Embryonic facial prominence (tissue), 1 donor: ENCODE results near the gene ZNF446.
A peak's percentile ranks its signal among the peaks of the same experiment; 100 is the strongest.
"Not testable (repeated sequence)": the region's sequence is repeated elsewhere in the genome, so short reads cannot be mapped to it uniquely, and the experiment has no call there.

Experiments
- DNase-seq: peaks from one replicate; pipeline ENCODE4 v3.0.0-alpha.2; 2016; ENCODE audit errors: extremely low spot score

ZNF446 gene

DNA sequence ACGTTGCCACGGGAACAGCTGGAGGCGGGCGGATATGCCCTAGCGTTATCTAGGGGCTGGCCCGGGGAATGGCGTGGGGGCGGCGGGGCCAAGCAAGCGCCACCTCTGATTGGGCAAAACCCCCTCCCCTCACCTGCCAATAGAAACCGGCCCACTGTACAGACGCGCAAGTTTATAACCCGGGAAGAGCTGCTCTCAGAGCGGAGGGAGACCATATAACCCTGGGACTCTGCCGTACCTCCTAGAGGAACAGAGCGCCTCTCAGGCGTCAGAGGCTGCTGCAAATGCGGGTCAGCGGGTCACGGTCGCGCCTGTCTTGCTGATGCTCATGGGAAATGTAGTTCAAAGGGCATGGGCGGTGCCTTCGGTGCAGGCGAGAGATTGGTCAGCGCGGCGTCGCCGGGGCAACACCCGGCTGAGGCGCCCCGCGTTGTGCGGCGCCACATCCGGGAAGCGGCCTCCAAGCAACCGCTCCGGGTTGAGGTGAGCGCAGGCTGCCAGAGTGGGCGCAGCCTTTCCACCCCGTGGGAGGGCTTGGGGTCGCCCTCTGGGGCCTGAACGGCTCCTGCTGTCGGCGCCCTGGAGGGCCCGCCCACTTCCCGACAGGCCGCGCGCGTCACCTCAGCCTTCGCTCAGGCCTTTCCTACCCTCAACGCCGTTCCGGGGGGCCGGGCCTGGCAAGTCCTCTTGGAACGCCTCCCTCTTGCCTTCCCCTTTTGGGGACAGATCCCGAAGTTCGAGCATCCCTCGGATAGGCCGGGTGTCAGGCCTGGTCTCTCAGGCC is at the start of gene ZNF446:
Gene ZNF446 (plus strand): TSS at position 639 of the 784 bp plus-strand sequence. CDS start 867 bp downstream, outside the sequence.
- DNase-seq: peak; percentile 90

DNA sequence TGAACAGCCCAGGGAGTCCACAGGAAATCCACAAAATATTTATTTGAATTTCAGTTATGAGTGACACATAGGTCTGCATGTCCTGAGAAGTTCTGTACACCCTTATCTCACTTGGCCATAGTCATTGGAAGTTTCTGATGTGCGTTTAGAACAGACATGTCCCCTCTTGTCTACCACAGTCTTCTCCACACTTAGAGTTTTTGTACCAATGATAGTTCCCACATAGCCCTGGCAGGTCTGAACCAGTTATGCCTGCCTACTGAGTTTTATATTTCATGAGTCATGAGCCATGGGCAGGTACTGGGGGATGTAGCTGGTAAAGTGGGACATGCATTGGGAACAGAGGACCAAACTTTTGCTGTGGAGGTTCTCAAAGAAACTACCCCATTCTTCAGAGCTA is 47.5 kb upstream of the ZNF446 start:
- DNase-seq: no peak

DNA sequence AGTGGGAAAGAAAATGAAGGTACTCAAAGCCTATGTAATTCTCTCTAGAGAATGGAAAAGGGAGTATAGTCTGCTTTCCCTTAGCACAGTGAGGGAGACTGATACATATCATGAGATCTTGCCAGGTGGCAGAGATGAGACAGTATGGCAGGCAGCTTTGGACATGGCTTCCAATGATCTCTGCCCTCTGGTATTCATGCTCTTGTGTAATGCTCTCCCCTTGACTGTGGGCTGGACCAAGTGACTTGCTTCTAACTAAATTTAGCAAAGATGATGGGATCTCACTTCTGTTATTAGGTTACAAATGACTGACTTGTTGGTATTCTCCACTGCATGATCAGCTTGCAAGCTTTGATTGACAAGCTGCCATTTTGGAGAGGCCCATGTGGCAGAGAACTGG is 46.4 kb upstream of the ZNF446 start:
- DNase-seq: no peak

DNA sequence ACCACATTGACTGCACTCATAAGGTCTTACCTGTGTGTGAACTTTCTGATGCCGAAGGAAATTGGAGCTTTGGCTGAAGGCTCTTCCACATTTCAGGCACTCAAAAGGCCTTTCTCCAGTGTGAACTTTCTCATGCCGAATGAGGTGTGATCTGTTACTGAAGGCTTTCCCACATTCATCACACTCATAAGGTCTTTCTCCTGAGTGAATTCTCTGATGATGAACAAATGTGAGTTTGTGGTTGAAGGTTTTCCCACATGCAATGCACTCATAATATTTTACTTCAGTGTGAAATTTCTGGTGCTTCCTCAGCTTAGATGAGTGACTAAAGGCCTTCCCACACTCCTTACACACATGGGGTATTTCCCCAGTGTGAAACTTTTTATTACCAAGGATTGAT is 41.9 kb upstream of the ZNF446 start:
- no peak for DNase-seq

DNA sequence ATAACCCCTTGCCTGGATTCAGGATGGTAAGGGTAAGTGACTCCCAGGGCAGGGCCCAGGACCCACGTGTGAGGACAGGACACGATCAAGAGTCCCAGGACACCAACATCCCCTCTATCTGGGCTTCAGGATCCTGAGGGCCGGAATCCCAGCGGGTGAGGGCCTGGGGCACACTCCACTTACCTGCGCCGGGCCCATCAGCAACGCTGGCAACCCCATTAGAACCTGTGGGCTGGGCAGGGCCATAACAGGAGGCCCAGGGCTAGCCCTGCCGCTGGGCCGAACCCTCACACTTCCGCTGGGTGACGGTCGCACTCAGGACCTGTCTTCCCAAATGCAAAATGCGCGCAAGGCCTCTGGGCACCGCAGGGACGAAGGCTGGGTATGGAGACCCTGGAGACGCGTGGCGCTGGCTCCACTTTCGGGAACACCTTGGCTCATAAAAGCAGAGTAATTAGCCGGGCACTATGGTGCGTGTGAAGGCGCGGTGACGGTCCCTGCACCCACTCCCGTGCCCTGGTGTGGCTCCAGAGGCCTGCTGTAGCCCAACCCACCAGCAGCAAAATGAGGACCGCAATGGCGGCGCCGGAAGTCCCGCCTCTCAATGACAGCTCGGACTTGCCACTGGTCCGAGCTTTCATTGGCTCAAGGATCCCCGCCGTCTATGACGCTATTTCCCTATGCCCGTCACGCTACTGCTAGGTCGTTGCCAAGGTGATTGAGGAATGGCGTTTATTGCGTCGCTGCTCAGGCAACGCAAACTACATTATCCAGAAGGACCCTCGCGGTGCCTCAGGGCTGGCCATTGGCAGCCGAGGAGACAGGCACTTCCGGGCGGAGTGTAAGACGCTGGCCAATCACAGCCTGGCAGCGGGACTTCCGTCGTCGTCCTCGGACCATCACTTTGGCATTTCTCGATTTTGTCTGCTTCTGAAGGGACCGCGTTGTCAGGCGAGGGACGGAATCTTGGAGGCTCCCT is 36.3 kb upstream of the ZNF446 start, which contains the start of gene ZNF132:
Gene ZNF132 (minus strand): TSS at position 578 of the 979 bp plus-strand sequence. CDS start 332 bp downstream, at position 246.
- DNase-seq: peak; percentile 99

DNA sequence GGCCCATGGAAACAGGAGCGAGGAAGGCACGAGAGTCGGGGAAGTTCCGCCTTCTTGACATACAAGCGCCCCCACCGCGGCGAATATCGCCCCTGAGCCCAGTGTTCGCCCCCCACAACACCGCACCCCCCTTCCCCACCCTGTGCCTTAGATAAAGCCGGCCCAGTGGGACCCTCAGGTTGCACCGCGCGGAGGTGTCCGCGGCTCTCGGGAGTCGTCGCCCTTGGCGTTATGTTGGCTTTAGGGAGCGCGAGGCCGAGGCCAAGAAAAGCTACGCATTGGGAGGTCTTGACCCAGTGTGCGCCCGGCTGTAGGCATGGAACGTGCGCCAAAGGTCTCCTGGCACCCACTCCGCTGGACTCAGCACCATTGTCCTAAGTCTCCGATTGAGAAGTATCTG is 35.6 kb upstream of the ZNF446 start:
- DNase-seq: no peak

DNA sequence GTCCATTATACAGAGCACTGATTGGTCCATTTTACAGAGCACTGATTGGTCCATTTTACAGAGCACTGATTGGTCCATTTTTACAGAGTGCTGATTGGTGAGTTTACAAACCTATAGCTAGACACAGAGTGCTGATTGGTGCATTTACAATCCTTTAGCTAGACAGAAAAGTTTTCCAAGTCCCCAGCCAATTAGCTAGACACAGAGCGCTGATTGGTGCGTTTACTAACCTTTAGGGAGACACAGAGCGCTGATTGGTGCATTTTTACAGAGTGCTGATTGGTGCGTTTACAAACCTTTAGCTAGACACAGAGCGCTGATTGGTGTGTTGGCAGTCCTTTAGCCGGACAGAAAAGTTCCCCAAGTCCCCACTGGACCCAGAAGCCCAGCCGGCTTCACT is 33.2 kb upstream of the ZNF446 start:
- DNase-seq: not testable (repeated sequence)

DNA sequence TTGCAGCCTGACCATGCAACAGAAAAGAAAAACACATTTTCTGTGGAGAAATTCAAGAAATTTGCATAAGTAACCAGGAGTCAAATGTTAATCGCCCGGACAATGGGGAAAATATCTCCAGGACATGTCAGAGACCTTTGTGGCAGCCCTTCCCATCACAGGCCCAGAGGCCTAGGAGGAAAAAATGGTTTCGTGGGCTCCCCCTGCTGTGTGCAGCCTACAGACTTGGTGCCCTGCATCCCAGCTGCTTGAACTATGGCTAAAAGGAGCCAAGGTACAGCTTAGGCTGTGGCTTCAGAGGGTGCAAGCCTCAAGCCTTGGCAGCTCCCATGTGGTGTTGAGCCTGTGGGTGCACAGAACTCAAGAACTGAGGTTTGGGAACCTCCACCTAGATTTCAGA is 27.3 kb upstream of the ZNF446 start:
- not testable (repeated sequence) for DNase-seq

DNA sequence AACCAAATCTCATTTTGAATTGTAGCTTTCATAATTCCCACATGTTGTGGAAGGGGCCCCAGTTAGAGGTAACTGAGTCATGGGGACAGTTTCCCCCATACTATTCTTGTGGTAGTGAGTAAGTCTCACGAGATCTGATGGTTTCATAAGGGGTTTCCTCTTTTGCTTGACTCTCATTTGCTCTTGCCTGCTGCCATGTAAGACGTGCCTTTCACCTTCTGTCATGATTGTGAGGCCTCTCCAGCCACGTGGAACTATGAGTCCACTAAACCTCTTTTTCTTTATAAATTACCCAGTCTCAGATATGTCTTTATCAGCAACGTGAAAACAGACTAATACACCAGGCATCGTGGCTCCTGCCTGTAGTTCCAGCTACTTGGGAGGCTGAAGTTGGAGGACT is 26.2 kb upstream of the ZNF446 start:
- DNase-seq: not testable (repeated sequence)

DNA sequence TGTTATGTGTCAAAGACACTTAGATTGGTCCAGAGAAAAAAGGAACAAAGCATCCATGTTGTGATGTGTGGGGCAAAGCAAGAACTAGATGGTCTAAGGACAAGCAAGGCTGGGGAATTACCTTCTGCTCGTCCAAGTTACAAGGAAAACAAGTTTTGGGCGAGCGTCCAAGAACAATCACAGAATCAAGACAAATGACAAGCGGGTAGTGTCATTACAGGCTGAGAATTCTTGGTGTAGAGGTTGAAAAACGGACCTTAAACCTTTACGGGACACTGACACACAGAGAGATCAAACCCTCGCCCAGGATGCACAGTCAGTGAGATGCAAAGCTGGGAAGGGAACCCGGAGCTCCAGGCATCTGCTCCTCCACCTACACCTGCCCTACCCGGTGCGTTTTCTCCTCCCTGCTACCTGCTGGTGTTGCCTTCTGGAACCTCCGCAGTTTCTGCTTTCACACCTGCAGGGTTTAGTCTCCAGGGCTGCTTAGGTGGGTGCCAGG is 25.2 kb upstream of the ZNF446 start:
- no peak for DNase-seq

DNA sequence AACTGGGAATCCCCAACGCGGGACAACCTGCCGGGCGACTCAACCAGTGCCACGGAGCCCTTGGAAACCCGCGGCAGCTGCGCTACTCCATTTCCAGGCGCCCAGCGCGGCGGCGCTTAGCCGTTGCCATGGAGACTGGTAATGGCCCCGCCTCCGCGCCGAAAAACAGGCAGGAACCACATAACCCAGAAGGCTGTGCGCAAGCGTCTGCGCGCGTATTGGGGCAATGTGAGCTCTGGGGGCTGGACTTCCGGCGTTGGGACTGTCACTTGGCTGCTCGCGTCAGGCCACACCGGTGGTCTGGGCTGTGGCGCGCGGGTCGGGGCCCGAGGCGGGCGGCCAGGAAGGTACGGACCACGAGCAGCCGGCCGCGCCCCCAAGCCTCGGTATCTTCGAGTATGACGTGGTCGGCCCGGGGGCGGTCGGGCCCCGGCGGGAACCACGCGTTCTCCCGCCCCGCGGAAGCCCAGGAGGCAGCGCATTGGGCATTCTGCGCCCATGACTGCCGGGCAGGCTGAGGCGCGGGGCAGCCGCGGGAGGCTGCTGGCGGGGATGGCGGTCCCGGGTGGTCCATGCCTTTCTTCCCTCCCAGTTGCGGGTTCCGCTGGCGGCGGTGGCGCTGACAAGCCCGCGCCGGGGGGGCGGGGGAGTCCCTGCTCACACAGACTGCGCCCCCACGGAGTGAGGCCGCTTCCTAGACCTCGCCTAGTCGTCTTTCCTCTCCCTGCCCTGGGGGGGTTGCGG is 24.6 kb upstream of the ZNF446 start, which contains the start of gene ZNF324B:
Gene ZNF324B (plus strand): TSS at position 265 of the 744 bp plus-strand sequence. CDS start 2,080 bp downstream, outside the sequence.
- peak; percentile 92 for DNase-seq

DNA sequence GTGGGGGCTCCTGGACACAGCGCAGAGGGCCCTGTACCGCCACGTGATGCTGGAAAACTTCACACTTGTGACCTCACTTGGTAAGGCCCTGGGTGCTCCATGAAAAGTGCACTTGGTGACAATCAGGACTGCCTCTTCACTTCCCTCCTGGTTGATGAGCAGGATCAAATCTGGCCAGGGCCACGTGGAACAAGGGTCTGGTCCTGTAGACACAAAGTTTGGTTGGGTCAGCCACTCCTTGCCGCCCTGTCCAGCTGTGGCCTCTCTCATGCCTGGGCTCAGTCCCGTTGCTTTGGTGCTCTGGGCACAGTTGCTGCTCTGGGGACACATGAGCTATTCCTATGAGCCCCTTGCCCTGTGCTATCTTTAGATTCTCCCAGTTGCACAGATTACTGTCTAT is 22.4 kb upstream of the ZNF446 start:
- no peak for DNase-seq

DNA sequence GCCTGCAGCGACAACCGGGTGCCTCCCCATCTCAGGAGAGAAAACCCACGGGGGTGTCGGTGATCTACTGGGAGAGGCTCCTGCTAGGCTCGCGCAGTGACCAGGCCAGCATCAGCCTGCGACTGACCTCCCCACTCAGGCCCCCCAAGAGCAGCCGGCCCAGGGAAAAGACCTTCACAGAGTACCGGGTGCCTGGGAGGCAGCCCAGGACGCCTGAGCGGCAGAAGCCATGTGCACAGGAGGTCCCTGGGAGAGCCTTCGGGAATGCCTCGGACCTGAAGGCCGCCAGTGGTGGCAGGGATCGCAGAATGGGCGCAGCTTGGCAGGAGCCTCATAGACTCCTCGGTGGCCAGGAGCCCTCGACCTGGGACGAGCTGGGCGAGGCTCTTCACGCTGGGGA is 20.8 kb upstream of the ZNF446 start:
- DNase-seq: no peak

DNA sequence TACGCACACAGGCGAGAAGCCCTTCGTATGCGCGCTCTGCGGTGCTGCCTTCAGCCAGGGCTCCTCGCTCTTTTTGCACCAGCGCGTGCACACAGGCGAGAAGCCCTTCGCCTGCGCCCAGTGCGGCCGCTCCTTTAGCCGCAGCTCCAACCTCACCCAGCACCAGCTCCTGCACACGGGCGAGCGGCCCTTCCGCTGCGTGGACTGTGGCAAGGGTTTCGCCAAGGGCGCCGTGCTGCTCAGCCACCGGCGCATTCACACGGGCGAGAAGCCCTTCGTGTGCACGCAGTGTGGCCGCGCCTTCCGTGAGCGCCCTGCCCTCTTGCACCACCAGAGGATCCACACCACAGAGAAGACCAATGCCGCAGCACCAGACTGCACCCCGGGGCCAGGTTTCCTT is 20.0 kb upstream of the ZNF446 start:
- DNase-seq: no peak

DNA sequence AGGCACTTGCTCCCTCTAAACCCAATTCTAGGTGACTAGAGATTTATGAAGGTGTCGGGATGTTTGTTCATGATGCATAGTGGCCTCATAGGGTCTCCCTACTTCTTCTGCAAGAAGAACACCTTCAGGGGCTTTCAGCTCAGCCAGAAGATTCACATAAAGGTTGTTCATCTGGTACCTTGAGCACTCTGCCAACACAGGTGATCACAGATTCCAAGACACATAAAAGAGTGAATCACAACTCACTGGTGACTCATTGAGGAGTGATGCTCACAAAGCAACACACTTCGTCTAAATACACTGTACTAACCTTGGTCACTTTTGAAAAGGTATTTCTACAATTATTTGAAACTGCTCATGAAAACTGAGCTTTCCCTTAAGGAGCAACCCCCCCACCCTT is 16.1 kb upstream of the ZNF446 start:
- DNase-seq: no peak

DNA sequence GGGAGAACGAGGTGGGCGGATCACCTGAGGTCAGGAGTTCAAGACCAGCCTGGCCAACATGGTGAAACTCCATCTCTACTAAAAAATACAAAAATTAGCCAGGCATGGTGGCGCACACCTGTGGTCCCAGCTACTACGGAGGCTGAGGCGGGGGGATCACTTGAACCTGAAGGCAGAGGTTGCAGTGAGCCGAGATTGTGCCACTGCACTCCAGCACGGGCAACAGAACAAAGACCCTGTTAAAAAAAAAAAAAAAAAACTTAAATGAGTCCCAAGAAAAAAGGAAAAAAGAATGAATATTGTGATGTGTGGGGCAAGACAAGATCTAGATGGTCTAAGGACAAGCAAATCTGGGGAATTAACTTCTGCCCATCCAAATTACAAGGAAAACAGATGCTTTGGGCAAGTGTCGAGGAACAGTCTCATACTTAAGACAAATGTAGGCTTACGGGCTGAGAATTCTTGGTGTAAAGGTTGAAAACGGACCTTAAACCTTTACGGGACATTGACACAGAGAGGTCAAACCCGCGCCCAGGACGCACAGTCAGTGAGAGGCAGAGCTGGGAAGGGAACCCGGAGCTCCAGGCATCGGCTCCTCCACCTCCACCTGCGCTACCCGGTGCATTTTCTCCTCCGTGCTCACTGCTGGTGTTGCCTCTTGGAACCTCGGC is 9.9 kb upstream of the ZNF446 start:
- DNase-seq: no peak

DNA sequence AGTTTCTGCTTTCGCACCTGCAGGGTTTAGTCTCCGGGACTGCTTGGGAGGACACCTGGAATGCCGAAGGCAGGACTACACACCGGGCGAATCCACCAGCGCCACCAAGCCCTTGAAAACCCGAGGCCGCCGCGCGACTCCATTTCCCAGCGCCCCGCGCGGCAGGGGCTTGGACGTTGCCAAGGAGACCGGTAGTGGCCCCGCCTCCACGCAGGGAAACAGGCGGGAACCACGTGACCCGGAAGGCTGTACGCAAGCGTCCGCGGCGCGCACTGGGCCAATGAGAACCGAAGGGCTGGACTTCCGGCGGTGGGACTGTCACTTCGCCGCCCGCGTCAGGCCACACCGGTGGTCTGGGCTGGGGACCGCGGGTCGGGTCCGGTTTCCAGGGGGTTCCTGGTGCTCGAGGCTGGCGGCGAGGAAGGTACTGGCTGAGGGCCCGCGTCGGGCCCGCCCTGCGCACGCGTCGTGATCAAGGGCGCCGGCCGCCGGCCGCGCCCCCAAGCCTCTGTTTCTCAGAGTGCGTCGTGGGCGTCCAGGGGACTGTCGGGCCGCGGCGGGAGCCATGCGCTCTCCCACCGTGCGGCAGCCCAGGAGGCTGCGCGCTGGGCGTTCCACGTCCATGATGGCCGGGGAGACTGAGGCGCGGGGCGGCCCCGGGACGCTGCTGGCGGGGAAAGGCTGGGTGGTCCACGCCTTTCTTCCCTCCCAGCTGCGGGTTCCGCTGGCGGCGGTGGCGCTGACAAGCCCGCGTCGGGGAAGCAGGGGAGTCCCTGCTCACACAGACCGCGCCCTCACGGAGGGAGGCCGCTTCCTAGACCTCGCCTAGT is 9.2 kb upstream of the ZNF446 start, which contains the start of gene ZNF324:
Gene ZNF324 (plus strand): TSS at position 321 of the 830 bp plus-strand sequence. CDS start 2,106 bp downstream, outside the sequence.
- DNase-seq: peak; percentile 94

DNA sequence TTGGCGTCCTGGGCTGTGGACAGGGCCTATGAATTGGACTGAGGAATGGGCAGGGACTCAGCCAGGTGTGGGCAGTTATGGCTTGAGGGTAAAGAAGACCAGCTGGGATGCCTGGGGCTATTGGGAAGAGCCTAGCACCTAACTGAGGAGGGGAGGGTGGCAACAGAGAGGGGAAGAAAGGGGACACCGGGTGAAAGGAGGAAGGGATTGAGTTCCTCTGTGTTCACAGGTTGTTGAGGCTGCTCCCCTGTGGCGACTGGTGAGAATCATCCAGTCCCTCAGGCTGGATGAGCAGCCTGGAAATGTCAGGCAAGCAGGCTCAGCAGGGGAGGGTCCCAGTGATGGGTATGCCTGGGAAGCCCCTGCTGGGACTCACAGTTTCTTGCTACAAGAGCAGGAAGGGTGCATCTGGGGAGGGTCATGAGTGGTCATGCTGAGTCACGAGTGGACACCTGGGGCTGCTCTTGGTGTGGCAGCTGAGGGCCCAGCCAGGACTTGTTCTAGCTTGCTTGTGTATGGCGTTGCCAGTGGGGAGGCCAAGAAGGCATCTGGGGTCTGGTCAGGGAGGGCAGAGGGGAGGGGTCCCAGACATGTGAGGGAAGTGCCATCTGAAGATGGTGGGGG is 7.8 kb upstream of the ZNF446 start:
- no peak for DNase-seq
